ENCODE data around the gene GLB1L2. TPM values are rescaled to one million over a fixed set of nuclear protein-coding genes. Genes with fewer than 3 reads are reported as not detected.

GLB1L2 gene
- polyA plus RNA-seq, 1 experiment: 0.18 TPM

DNA sequence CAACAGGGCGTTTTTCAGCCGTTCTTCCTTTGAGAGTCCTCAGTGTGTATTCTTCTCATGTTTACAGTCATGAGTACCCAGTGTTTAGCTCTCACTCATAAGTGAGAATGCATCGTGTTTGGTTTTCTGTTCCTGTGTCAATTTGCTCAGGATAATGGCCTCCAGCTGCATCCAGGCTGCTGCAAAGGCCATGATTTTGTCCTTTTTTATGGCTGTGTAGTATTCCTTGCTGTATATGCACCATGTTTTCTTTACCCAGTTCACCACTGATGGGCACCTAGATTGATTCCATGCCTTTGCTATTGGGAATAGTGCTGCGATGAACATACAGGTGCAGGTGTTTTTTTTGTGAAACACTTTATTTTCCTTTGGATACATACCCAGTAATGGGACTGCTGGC lies 56.8 kb downstream of the GLB1L2 start:
- H3K36me3 ChIP-seq (ENCODE audit: control insufficient read depth, insufficient read depth, low read length): no peaks in the 10 kb centered on the region
- DNase-seq (ENCODE audit: low read depth): no peak
- ChIA-PET CTCF (interaction anchor here (0.6 kb wide), 1 partner anchor 102 kb away, joined by 3 read pairs; no protein-coding TSS in a partner anchor), POLR2A (no interaction called here)
- TF ChIP-seq, protein P1, sequence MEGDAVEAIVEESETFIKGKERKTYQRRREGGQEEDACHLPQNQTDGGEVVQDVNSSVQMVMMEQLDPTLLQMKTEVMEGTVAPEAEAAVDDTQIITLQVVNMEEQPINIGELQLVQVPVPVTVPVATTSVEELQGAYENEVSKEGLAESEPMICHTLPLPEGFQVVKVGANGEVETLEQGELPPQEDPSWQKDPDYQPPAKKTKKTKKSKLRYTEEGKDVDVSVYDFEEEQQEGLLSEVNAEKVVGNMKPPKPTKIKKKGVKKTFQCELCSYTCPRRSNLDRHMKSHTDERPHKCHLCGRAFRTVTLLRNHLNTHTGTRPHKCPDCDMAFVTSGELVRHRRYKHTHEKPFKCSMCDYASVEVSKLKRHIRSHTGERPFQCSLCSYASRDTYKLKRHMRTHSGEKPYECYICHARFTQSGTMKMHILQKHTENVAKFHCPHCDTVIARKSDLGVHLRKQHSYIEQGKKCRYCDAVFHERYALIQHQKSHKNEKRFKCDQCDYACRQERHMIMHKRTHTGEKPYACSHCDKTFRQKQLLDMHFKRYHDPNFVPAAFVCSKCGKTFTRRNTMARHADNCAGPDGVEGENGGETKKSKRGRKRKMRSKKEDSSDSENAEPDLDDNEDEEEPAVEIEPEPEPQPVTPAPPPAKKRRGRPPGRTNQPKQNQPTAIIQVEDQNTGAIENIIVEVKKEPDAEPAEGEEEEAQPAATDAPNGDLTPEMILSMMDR (IDR thresholded peaks at IDR 0.05; ENCODE audit: insufficient read depth, low read depth, low read length): no peak
- no peak overlapping the region for H3K4me3 ChIP-seq (ENCODE audit: low read depth, low read length)
- H3K27me3 ChIP-seq (ENCODE audit: control insufficient read depth, insufficient read depth, low read length): no peaks in the 10 kb centered on the region

DNA sequence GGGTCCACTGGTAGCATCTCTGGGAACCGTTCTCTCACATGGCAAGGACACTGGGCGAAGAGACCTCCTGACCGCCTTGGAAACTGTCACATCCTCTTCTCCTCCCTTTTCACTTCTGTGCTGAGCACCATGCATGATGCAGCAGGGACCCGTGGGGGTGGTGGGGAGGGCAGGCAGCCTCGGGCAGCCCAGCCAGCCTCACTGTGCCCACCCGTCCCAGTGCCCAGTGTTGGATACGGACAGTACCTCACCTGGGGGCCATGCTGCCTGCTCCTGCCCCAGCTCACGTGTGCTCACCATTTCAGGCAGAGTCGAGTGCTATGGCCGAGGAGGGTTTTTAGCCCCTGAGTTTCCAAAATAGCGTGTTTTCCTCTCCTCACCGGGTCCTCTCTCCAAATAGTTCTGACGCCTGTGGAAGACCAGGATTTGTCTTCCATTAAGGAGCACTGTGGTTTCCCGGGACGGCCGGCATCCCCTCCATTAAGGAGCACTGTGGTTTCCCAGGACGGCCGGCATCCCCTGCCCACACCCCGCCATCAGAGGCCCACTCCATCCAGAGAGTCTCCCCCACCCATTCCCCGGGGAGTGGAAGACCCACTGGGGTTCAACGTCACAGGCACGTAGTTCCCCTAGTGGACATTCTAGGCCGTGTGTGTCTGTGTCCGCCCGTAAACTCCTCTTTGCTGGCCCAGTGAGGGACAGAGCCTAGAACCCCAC lies 57.8 kb downstream of the GLB1L2 start:
- ChIA-PET POLR2A (no interaction called here), CTCF (no interaction called here)
- Histone ChIP-seq H3K36me3 (ENCODE audit: control insufficient read depth, insufficient read depth, low read length) (no peaks in the 10 kb centered on the region), H3K4me3 (ENCODE audit: low read depth, low read length) (no peak overlapping the region), H3K27me3 (ENCODE audit: control insufficient read depth, insufficient read depth, low read length) (no peaks in the 10 kb centered on the region)
- TF ChIP-seq, protein P1 (IDR thresholded peaks at IDR 0.05; ENCODE audit: insufficient read depth, low read depth, low read length): no peak
- DNase-seq (ENCODE audit: low read depth): no peak

DNA sequence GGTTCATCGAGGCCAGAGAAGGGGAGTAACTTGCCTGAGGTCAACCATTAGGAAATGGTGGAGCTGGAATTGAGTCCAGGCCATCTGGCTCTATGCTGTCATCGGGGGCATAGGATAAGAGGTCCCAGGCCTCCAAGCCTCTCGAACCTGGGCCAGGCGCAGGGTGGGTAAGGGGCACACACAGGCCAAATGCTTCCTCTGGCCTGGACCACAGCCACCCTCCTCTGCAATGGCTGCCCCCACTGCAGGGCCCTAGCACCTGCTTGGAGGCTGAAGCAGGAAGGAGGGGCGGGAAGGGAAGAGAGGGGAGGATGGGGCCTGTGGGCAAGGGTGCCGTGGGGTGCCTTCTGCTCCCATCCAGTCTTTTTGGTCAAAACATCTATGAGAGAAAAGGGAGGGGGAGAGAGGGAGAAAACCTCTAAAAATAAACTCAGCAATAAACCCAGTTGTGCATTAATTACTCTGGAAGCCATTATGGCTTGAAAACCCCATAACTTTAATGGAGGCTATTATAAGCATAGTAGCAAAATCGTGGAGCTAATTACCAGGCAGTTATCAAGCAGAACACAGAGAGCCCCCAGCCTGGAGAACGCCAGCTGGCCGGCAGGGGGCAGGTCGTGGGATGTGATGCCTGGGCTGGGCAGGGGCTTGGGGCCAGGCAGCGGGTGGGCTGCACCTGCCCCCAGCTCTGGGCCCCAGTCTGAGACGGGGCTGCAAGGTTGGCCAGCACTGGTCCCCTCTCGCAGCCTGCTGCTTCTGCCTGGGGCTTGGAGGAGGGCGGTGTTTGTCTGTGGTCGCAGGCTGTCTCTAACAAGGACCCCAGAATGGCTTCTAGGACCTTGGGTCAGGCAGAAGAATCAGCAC lies 59.1 kb downstream of the GLB1L2 start:
- POLR2A ChIA-PET: no interaction called here
- TF ChIP-seq, protein P1 (IDR thresholded peaks at IDR 0.05; ENCODE audit: insufficient read depth, low read depth, low read length): no peak
- Histone ChIP-seq H3K4me3 (ENCODE audit: low read depth, low read length) (no peak overlapping the region), H3K27me3 (ENCODE audit: control insufficient read depth, insufficient read depth, low read length) (no peaks in the 10 kb centered on the region), H3K36me3 (ENCODE audit: control insufficient read depth, insufficient read depth, low read length) (no peaks in the 10 kb centered on the region)
- no peak for DNase-seq (ENCODE audit: low read depth)
- CTCF ChIA-PET: no interaction called here

DNA sequence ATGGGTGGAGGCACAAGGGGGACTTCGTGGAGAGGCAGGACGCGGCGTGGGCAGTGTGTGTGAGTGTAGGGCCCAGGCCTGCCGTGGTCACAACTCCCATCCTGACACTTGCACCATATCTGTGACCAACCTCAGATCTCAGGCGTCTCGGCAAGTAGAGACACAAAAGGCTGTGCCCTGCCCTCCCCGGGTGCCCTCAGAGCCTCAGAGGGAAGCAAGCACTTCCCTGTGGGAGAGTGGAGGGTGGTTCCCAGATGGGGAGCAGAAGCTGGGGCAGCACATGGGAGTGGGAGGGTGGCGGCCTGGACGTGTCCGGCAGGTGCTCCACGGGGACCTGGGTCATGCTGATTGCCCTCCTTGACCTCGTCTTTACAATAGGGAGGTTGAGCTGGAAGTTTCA lies 59.9 kb downstream of the GLB1L2 start:
- Histone ChIP-seq H3K4me3 (ENCODE audit: low read depth, low read length) (no peak overlapping the region), H3K36me3 (ENCODE audit: control insufficient read depth, insufficient read depth, low read length) (no peaks in the 10 kb centered on the region), H3K27me3 (ENCODE audit: control insufficient read depth, insufficient read depth, low read length) (no peaks in the 10 kb centered on the region)
- ChIA-PET CTCF (no interaction called here), POLR2A (no interaction called here)
- DNase-seq (ENCODE audit: low read depth): no peak
- TF ChIP-seq, protein P1 (IDR thresholded peaks at IDR 0.05; ENCODE audit: insufficient read depth, low read depth, low read length): no peak

DNA sequence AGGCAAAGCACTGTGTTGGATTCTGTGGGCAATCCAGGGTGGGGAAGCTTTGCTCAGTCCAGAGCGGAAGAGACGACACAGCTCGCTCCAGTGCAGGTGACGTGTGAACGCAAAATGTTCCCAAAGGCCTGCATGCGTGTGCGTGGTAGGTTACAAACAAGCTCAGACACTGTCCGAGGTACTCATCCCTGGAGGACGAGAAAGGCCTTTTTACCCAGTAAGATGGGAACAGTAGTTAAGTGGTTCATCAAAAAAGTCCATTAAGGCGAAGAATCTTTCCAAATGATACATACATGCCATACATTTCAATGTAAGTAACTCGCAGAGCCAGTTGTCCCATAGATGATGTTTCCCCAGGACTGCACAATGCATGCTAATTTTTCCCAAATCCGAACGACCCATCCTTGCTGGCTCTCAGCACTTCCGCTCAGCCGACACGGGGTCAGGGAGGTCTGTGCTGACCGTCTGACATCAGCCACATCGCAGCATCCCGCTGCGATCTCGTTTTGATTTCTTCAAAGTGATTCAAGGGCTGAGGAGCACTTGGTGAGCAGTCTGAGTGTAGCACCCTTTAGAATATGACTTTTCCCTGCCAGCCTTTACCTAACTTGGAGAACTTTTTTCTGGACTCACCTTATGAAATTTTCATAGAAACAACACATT lies 61.3 kb downstream of the GLB1L2 start:
- ChIA-PET POLR2A (no interaction called here), CTCF (no interaction called here)
- TF ChIP-seq, protein P1 (IDR thresholded peaks at IDR 0.05; ENCODE audit: insufficient read depth, low read depth, low read length): no peak
- no peaks in the 10 kb centered on the region for H3K36me3 ChIP-seq (ENCODE audit: control insufficient read depth, insufficient read depth, low read length)
- no peak overlapping the region for H3K4me3 ChIP-seq (ENCODE audit: low read depth, low read length)
- DNase-seq (ENCODE audit: low read depth): no peak
- no peaks in the 10 kb centered on the region for H3K27me3 ChIP-seq (ENCODE audit: control insufficient read depth, insufficient read depth, low read length)
